Astrocyte of the spinal cord (primary cell): ENCODE results near the gene TMEM86B.

ENCODE experiments used
- DNase-seq: peaks from one replicate; pipeline ENCODE4 v3.0.0; 2011; ENCODE audit warnings: low read depth, low spot score
- H3K4me3 ChIP-seq: 2 replicates; pipeline ENCODE4 v1.5.1; 2011; ENCODE audit warnings: low read depth, mild to moderate bottlenecking, low read length, moderate library complexity
- CTCF ChIP-seq: IDR thresholded peaks from 2 replicates; pipeline ENCODE4 v1.5.1; 2012; ENCODE audit warnings: low read depth, mild to moderate bottlenecking, low read length, inconsistent platforms
- in situ Hi-C: cut with HindIII; loops from 2 replicates; pipeline ENCODE4 v1.10.0; 2017; ENCODE audit warnings: low sequenced_read_pairs

Gene TMEM86B

GRCh38 chr19:55196803-55197202 lies 31.8 kb downstream of the TMEM86B start:
- DNase-seq, result no peak
- no peak for TF ChIP-seq CTCF
- no peak overlapping the region for H3K4me3 ChIP-seq
- in situ Hi-C loops, result no loop called here

- in situ Hi-C loops, result no loop called here
- no peak for TF ChIP-seq CTCF
- no peak for DNase-seq
- H3K4me3 ChIP-seq, result no peak overlapping the region
Observed at GRCh38 chr19:55193481-55193880, 35.1 kb downstream of the TMEM86B start.

- in situ Hi-C loops, result no loop called here
- TF ChIP-seq CTCF, result no peak
- DNase-seq, result peak; percentile 91
- no peak overlapping the region for H3K4me3 ChIP-seq
Observed at GRCh38 chr19:55189403-55189835, 39.1 kb downstream of the TMEM86B start.

GRCh38 chr19:55188625-55189024 lies 39.9 kb downstream of the TMEM86B start:
- TF ChIP-seq CTCF, result no peak
- DNase-seq, result no peak
- H3K4me3 ChIP-seq, result no peak overlapping the region
- in situ Hi-C loops, result no loop called here

GRCh38 chr19:55186080-55186479 lies 42.5 kb downstream of the TMEM86B start:
- H3K4me3 ChIP-seq, result no peak overlapping the region
- in situ Hi-C loops, result no loop called here
- no peak for TF ChIP-seq CTCF
- DNase-seq, result no peak

- TF ChIP-seq CTCF, result no peak
- DNase-seq, result no peak
- no peak overlapping the region for H3K4me3 ChIP-seq
- in situ Hi-C loops, result no loop called here
Observed at GRCh38 chr19:55181740-55182139, 46.8 kb downstream of the TMEM86B start.
